ENCODE data around the gene HAO2. TPM values are rescaled to one million over a fixed set of nuclear protein-coding genes. Genes with fewer than 3 reads are reported as not detected.

Gene HAO2
- total RNA-seq, 1 experiment from 2014 or later: 0.13 TPM

- no peaks in the 10 kb centered on the region for H3K9me3 Mint-ChIP-seq
- Histone ChIP-seq H4K20me1 (ENCODE audit: control insufficient read depth, insufficient read depth, insufficient read length) (no peaks in the 10 kb centered on the region), H3K9ac (ENCODE audit: extremely low read depth, insufficient read length, low read length) (no peak overlapping the region), H3K23me2 (ENCODE audit: insufficient read length, low read depth, low read length, poor library complexity, severe bottlenecking) (peaks cover 10% of the 10 kb centered on the region), H4K5ac (ENCODE audit: insufficient read length, low read depth, low read length) (no peak overlapping the region), H4K8ac (replicated peaks; ENCODE audit: insufficient read length, low read depth, low read length) (no peak overlapping the region), H2AK5ac (ENCODE audit: insufficient read length, low read length) (no peak overlapping the region), H3K18ac (ENCODE audit: insufficient read length, low read depth, low read length) (peak overlapping the region; percentile 47), H4K91ac (ENCODE audit: insufficient read length, low read depth, low read length) (no peak overlapping the region), H2BK20ac (ENCODE audit: low read depth, low read length, poor library complexity, severe bottlenecking) (no peak overlapping the region), H3K27me3 (ENCODE audit: insufficient read depth, low read length) (no peaks in the 10 kb centered on the region), H3K9me3 (ENCODE audit: control insufficient read depth, low read depth, low read length) (no peaks in the 10 kb centered on the region), H3K79me1 (ENCODE audit: insufficient read depth, low read depth, low read length, poor library complexity, severe bottlenecking) (no peaks in the 10 kb centered on the region), H3K23ac (ENCODE audit: insufficient read length, low read depth, low read length) (no peak overlapping the region), H3K4me2 (ENCODE audit: insufficient read depth, insufficient read length, low read length) (peak overlapping the region; percentile 55), H2BK12ac (ENCODE audit: insufficient read length, low read depth, low read length) (no peak overlapping the region), H2BK120ac (ENCODE audit: low read depth, low read length, poor library complexity, severe bottlenecking) (no peak overlapping the region), H3K79me2 (ENCODE audit: insufficient read depth, low read length) (no peaks in the 10 kb centered on the region), H2AFZ (ENCODE audit: low read length) (no peak overlapping the region), H3K14ac (ENCODE audit: insufficient read depth, low read length) (no peak overlapping the region), H3K4me1 (ENCODE audit: insufficient read depth, low read length) (peaks cover 7% of the 10 kb centered on the region; the same call in 1 of the 2 replicates), H3K56ac (ENCODE audit: insufficient read length, low read depth, low read length) (no peak overlapping the region), H3T11ph (ENCODE audit: low read length) (no peak overlapping the region), H2BK15ac (ENCODE audit: low read depth, low read length) (no peak overlapping the region), H3K4ac (ENCODE audit: low read depth, low read length) (no peak overlapping the region), H2BK5ac (ENCODE audit: insufficient read length, low read length) (no peak overlapping the region), H3K27ac (ENCODE audit: insufficient read length, low read depth, low read length) (no peak overlapping the region)
- no peaks in the 10 kb centered on the region for H3K27me3 Mint-ChIP-seq (ENCODE audit: low read depth)
- TF ChIP-seq CTCF (conservative IDR thresholded peaks at IDR 0.05): no peak
- no CpG with 5 or more reads among the region's 7 CpGs for WGBS (ENCODE audit: extremely low coverage, insufficient read length, low lambda C conversion rate)
- H3K4me1 Mint-ChIP-seq: peaks cover 56 to 74% of the 10 kb centered on the region in 2 experiments
- H3K27ac Mint-ChIP-seq: peak overlapping the region in 2 of 3 experiments; percentile 49 to 97; a peak in 4 of 7 replicates
- peak; percentile 71 for DNase-seq
- peaks cover 0 to 2% (median 0%) of the 10 kb centered on the region in 3 experiments; a peak in 3 of 7 replicates for H3K36me3 Mint-ChIP-seq (ENCODE audit: insufficient read depth in 1 of 3, low read depth in 3 of 3)
- peak overlapping the region; percentile 71 to 79; a peak in 4 of 5 replicates for H3K4me3 Mint-ChIP-seq
Observed at GRCh38 chr1:119326251-119326650, 42.3 kb upstream of the HAO2 start.
